H1 (cell line): Measurements from ENCODE around the gene ARID3B.

Experiments used
- TAF7 ChIP-seq: optimal IDR thresholded peaks from 2 replicates; pipeline ENCODE3; 2011; ENCODE audit warnings: low read depth, mild to moderate bottlenecking, inconsistent platforms, low read length, moderate library complexity, borderline replicate concordance
- TEAD4 ChIP-seq: IDR thresholded peaks from 2 replicates; pipeline ENCODE4 v1.6.1; 2012; ENCODE audit warnings: low read depth, low read length, inconsistent platforms, mixed read lengths
- TF ChIP-seq, protein P1 (sequence below), 3 experiments: IDR thresholded peaks; 1 replicate in 2 of 3; 2 replicates in 1 of 3; pipeline versions ENCODE4 v1.5.1 to v1.6.1; 2011; ENCODE audit warnings: low read length in 3 of 3, mild to moderate bottlenecking in 3 of 3, inconsistent platforms in 2 of 3, low read depth in 1 of 3, moderate library complexity in 1 of 3; ENCODE audit not compliant: insufficient read depth in 1 of 3; ENCODE audit errors: control extremely low read depth in 1 of 3

DNA sequence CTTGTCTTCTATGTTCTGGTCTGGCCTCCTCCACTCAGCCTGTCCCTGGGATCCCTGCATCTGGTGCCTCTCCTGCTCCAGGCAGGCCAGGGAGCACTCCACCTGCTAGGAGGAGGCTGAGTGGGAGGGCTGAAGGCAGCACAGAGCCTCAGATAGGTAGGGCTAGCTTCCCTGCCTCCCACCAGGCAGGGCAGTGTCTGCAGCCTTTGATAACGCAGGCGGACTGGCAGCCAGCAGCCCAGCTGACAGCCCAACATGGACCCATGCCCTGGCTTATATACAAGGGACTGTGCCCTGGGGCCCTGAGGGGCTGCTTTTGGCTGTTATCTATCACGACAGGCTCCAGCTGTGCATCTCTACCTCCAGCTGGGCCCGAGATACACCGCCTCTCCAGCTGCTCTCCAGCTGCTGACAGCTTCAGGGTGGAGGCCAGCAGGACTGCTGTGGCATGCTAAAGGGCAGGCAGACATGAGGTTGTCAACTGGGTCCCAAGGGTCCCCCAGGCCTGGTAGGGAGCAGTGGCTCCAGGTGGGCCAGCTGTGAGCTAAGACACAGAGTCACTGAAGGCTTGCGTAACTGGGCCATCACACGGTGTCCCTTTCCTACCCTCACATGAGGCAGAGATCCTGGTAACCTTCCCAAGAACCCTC lies 69.4 kb downstream of the ARID3B start:
- TF ChIP-seq, protein P1, sequence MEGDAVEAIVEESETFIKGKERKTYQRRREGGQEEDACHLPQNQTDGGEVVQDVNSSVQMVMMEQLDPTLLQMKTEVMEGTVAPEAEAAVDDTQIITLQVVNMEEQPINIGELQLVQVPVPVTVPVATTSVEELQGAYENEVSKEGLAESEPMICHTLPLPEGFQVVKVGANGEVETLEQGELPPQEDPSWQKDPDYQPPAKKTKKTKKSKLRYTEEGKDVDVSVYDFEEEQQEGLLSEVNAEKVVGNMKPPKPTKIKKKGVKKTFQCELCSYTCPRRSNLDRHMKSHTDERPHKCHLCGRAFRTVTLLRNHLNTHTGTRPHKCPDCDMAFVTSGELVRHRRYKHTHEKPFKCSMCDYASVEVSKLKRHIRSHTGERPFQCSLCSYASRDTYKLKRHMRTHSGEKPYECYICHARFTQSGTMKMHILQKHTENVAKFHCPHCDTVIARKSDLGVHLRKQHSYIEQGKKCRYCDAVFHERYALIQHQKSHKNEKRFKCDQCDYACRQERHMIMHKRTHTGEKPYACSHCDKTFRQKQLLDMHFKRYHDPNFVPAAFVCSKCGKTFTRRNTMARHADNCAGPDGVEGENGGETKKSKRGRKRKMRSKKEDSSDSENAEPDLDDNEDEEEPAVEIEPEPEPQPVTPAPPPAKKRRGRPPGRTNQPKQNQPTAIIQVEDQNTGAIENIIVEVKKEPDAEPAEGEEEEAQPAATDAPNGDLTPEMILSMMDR (IDR thresholded peaks at IDR 0.05; ENCODE audit: control extremely low read depth in 1 of 3, insufficient read depth in 1 of 3, low read depth in 1 of 3, low read length in 3 of 3) = no peak
- TF ChIP-seq TAF7 (no peak), TEAD4 (no peak)
